GM12891 (cell line): ENCODE results near the gene SRGAP3.

ENCODE experiments used
- DNase-seq: peaks from one replicate; pipeline ENCODE4 v3.0.0; 2011; ENCODE audit warnings: low spot score; ENCODE audit not compliant: insufficient read length
- FAIRE-seq: peaks from 2 replicates; lab custom pipeline; 2011; peaks lifted over from hg19 to GRCh38; lab: Jason Lieb, UNC
- PAX5 ChIP-seq: IDR thresholded peaks from 2 replicates; pipeline ENCODE4 v1.6.1; 2011; ENCODE audit warnings: low read length, moderate library complexity, mild to moderate bottlenecking; ENCODE audit not compliant: insufficient read depth, severe bottlenecking
- POLR2A ChIP-seq: IDR thresholded peaks from 2 replicates; pipeline ENCODE4 v1.6.1; 2011; ENCODE audit warnings: low read depth, low read length, control low read depth
- POLR2AphosphoS5 ChIP-seq: IDR thresholded peaks from 2 replicates; pipeline ENCODE4 v1.6.1; 2011; ENCODE audit warnings: low read depth, low read length, control low read depth
- POU2F2 ChIP-seq: IDR thresholded peaks from 2 replicates; pipeline ENCODE4 v1.6.1; 2011; ENCODE audit warnings: low read depth, mild to moderate bottlenecking, control low read depth, low read length, moderate library complexity
- SPI1 ChIP-seq: IDR thresholded peaks from 2 replicates; pipeline ENCODE4 v1.6.1; 2011; ENCODE audit warnings: low read depth, low read length, control low read depth
- TAF1 ChIP-seq: IDR thresholded peaks from 2 replicates; pipeline ENCODE4 v1.6.1; 2011; ENCODE audit warnings: low read depth, low read length, control low read depth

Gene SRGAP3

DNA sequence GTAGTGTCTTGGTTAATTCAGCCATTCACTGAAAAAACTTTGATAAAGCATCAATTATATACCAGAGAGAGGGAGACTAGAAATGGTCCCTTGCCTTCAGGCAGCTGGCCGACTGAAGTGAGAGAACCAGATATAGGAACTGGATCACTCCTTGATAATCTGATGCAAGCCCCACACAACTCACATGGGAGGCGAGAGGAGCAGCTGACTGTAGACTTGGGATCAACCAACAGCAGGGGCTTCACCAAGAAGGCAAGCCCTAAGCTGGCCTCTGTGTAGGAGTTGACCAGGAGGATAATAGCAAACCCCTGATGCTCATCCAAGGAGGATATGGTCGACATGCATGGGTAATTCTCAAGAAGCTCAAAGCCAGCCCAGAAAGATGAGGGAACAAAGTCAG is 133.1 kb downstream of the SRGAP3 start:
- TF ChIP-seq SPI1 (no peak), TAF1 (no peak), POLR2A (no peak), PAX5 (no peak), POLR2AphosphoS5 (no peak), POU2F2 (no peak)
- DNase-seq (no peak), FAIRE-seq (no peak)

DNA sequence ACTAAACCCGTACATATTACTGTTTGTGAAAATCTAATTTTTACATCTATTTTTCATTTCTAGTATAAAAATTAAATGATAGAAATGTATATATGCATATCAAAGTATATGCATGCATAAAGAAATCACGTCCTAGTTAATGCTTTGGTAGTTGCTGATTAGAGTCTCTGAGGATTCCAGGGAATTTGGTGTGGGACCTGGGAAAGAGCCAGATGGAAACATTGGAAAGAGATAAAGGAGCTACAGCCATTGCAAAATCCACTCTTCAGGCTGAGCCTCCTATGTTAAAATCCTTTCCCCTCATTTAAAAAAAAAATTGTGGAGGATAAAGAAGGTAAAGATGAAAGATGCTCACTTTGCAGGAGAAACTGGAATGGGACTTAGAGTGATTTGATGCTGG is 134.1 kb downstream of the SRGAP3 start:
- FAIRE-seq (no peak), DNase-seq (no peak)
- TF ChIP-seq POLR2AphosphoS5 (no peak), POLR2A (no peak), POU2F2 (no peak), TAF1 (no peak), SPI1 (no peak), PAX5 (no peak)

DNA sequence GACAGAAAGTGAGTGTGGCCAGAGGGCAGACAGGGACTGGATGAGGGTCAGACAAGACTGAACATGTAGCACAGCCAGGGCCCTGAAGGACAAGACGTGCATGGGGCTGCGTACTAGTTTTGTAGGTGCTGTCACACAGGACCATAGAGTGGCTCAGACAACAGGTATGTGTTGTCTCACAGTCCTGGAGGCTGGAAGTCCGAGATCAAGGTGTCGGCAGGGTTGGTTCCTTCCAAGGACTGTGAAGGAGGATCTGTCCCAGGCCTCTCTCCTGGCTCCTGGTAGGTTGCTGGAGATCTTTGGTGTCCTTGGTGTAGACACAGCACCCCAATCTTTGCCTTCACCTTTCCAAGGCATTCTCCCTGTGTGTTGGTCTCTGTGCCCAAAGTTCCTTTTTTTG is 136.4 kb downstream of the SRGAP3 start:
- no peak for FAIRE-seq
- TF ChIP-seq TAF1 (no peak), POLR2AphosphoS5 (no peak), PAX5 (no peak), SPI1 (no peak), POU2F2 (no peak), POLR2A (no peak)
- no peak for DNase-seq

DNA sequence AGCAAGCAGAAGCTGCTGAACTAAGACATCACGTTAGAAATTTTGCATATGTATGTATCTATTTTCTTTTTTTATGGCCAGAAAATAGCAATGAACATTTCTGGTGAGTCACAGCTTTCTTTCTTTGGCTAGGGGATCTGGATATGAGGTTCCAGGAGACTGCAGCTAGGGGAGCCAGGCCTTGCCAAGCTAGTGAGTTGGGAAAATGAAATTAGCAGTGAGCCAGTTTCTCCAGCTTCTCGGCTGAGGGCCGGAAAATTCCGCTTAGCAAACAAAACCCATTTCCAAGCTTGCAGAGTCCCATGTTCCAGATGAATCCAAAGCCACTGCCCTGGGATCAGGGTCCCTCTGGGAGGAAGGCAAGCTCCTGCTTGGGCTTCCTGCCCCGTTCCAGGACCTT is 137.6 kb downstream of the SRGAP3 start:
- FAIRE-seq (no peak), DNase-seq (no peak)
- TF ChIP-seq SPI1: no peak
- TF ChIP-seq POLR2AphosphoS5: no peak
- no peak for TF ChIP-seq PAX5
- no peak for TF ChIP-seq POU2F2
- no peak for TF ChIP-seq POLR2A
- no peak for TF ChIP-seq TAF1

DNA sequence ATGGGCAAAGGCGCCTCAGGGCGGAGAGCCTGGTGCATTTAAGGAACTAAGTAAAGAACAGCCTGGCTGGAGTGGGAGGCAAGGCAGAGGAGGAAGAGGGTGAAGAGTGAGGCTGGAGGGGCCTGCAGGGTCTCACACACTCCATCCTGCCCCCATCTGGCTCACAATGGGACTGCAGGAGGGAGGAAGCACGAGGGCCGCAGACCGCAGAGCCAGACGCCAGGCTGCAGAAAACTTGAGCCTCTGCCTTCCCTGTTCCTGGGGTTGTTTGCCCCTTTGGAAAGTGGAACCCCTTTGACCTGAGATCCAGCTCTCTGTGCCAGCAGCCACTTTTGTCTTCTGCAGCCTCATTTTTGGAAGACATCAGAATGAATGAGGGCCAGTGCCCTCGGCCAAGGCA is 138.0 kb downstream of the SRGAP3 start:
- TF ChIP-seq SPI1: no peak
- no peak for TF ChIP-seq POLR2AphosphoS5
- no peak for TF ChIP-seq POLR2A
- no peak for TF ChIP-seq PAX5
- TF ChIP-seq TAF1: no peak
- no peak for TF ChIP-seq POU2F2
- FAIRE-seq (no peak), DNase-seq (no peak)

DNA sequence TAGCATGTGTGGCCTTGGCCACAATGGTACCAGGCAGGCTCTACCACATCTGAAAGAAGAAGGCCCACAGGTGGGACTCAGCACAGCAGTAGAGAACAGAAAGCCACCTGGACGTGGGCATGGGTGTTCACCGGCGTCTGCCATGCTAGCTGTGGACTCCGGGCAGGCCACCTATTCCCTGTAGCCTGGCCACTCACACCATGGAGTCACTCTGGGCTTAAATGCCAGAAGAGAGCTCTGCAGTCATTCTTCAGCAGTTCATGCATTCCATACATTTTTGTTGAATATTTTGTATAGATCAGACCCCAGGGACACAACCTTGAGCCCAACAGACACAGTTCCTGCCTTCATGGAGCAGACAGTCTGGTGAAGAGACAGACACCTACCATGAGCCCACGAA is 138.6 kb downstream of the SRGAP3 start:
- DNase-seq: no peak
- no peak for FAIRE-seq
- TF ChIP-seq POLR2A (no peak), SPI1 (no peak), POLR2AphosphoS5 (no peak)

DNA sequence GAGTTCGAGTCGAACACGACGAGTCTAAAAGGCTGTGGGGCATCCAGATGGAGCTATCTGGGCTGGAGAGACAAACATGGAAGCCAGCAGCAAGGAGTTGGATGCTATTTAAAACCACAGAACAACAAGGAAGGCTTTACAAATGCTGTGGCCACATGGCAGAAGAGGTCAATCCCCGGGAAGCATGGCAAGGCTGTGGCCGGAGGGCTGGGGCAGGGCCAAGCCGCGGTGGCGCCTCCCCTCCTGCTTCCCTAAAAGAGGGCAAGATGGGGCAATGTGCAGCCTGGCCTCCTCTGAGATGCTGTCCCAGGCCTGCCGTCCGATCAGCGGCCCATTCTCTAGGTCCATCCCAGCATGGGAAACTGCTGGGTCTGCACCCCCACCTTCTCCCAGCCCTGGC is 139.1 kb downstream of the SRGAP3 start:
- no peak for FAIRE-seq
- no peak for TF ChIP-seq TAF1
- no peak for TF ChIP-seq POLR2AphosphoS5
- TF ChIP-seq POU2F2: no peak
- no peak for TF ChIP-seq PAX5
- TF ChIP-seq SPI1: no peak
- TF ChIP-seq POLR2A: no peak
- DNase-seq: no peak

DNA sequence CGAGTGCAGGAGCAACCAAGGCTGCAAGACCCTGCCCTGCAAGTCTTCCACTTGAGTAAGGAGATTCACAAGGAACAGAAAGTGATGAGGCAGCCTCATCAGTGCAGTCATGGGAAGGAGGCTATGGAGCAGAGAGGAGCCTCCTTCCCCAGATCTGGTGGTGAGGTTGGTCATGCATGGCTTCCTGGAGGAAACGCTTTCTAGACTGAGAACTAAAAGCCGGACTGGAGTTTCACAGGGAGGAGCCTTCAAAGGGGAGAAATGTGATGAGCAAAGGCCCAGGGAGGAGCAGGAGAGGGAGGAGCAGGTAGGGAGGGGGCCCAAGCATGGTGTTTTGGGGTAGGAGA is 139.9 kb downstream of the SRGAP3 start:
- DNase-seq: no peak
- no peak for FAIRE-seq
- no peak for TF ChIP-seq POU2F2
- TF ChIP-seq POLR2AphosphoS5: no peak
- peak; percentile 12 for TF ChIP-seq PAX5
- TF ChIP-seq TAF1: no peak

DNA sequence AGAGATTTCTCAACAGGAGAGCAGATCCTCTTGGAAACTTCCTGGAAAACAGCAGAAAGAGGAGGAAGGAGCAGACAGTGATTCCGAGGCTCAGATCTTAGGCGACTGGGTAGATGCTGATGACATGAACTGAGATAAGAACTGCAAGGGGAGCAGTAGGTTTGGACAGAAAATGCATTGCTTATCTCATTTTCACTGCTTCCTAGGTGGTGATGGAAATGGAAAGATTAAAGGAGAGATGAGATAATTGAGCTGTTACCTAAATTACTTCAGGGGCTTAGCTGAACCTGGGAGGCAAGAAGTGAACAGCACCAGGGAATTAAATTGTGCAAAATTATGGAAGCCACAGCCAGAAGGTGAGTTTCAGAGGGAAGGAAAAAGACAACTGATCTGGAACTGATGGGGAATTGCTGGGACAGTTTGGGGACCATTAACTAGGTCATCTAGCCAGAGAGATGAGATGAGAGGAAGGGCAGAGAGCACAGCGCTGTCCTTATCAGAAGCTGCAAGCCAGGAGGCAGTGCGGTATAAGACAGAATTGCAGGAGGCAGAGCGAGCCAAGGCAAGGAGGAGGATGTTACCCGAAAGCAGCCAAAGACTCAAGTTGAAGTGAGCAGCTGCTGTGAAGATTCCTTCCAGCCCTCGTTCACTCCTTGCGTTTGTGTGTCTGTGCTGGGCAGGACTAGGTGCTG is 140.4 kb downstream of the SRGAP3 start:
- TF ChIP-seq SPI1 (no peak), PAX5 (no peak), POLR2AphosphoS5 (no peak), POU2F2 (no peak), TAF1 (no peak), POLR2A (no peak)
- no peak for DNase-seq
- FAIRE-seq: peak; percentile 16

DNA sequence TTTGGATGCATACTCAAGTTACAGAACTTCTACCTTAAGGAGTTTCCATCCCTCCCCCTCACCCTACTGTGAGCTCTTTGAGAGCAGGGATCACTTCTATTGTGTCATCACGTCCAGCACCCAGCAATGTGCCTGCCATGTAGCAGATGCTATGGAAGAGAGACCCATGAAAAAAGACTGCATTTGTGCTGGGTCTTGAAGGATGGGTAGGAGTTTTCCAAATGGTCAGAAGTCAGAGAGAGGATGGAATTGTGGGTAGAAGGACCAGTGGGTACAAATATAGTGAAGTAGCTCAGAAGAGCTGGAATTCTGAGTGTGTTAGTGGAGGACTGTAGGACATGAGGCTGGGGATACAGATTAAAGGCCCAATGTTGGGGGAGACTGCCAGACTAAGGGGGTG is 141.7 kb downstream of the SRGAP3 start:
- FAIRE-seq: no peak
- no peak for TF ChIP-seq PAX5
- no peak for TF ChIP-seq TAF1
- no peak for TF ChIP-seq POLR2AphosphoS5
- TF ChIP-seq SPI1: no peak
- no peak for TF ChIP-seq POU2F2
- no peak for TF ChIP-seq POLR2A
- no peak for DNase-seq
